ENCODE data around the gene CREB3L2.
A peak's percentile ranks its signal among the peaks of the same experiment; 100 is the strongest.
"Not testable (repeated sequence)": the region's sequence is repeated elsewhere in the genome, so short reads cannot be mapped to it uniquely, and the experiment has no call there.

Gene CREB3L2

GRCh38 chr7:137867289-137867688 lies 134.6 kb downstream of the CREB3L2 start:
- DNase-seq: no peak

GRCh38 chr7:137865764-137866163 lies 136.1 kb downstream of the CREB3L2 start:
- DNase-seq: no peak

GRCh38 chr7:137862964-137863363 lies 138.9 kb downstream of the CREB3L2 start:
- DNase-seq: no peak

DNA sequence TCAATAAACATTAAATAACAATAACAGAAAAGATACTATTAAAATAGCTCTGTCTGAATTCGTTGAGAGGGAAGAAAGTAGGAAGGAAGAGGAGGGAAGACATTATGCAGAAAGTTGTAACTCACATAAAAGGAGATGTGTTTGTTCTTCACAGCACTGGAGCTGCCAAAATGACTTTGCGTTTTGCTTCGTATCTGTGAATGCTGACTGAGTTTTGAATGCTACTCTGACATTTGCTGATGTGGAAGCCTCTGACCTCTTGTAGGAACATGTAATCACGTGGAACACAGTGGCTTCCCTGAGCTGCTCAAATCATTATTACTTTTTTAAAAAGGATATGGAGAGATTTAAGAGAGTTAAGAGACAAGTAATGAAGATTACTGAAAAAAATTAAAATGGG lies 139.5 kb downstream of the CREB3L2 start:
- no peak for DNase-seq

- no peak for DNase-seq
Observed at GRCh38 chr7:137860542-137860941, 141.3 kb downstream of the CREB3L2 start.

GRCh38 chr7:137853053-137853452 lies 148.8 kb downstream of the CREB3L2 start:
- no peak for DNase-seq

DNA sequence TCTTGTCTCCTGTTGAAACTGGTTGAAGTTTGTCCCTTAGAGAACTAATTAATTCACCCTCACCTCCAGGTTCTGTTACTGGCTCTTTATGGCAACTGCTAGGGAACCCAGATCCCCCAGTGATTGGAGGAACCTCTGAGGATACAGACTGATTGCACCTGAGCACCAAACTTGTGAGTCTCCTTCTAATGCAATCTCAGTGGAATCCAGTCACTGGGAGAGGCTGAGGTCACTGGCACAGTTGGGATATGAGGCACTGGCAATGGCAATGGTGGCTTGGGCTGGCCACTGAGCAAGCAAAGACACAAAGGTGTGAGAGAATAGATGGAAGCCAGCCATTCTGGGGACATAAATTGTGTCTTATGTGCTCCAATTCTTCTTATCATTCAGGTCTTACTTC lies 149.8 kb downstream of the CREB3L2 start:
- DNase-seq: no peak

- no peak for DNase-seq
Observed at GRCh38 chr7:137850972-137851945, 150.6 kb downstream of the CREB3L2 start.

DNA sequence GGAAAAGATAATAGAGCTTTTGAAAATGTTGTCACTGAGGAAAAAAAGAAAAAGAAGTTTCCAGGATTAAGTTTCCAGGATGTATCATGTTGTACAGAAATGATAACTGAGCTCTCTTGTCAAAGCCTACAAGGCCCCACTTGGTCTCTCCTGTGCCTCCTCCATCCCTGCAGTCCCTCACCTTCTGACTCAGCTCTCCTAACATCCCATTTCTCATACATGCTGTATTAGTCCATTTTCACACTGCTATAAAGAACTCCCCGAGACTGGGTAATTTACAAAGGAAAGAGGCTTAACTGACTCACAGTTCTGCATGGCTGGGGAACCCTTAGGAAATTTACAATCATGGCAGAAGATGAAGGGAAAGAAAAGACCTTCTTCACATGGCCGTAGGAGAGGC lies 151.3 kb downstream of the CREB3L2 start:
- no peak for DNase-seq

- DNase-seq: no peak
Observed at GRCh38 chr7:137848095-137848494, 153.8 kb downstream of the CREB3L2 start.

GRCh38 chr7:137847568-137848050 lies 154.3 kb downstream of the CREB3L2 start:
- peak in 1 of 3 experiments; percentile 48 for DNase-seq

- peak; percentile 34 to 88 (median 84) for DNase-seq
Observed at GRCh38 chr7:137846827-137847567, 154.9 kb downstream of the CREB3L2 start, which contains the start of gene DGKI. DGKI (minus strand) TSS chr7:137846974.

GRCh38 chr7:137846549-137846826 lies 155.4 kb downstream of the CREB3L2 start:
- DNase-seq: no peak

- peak in 2 of 3 experiments; percentile 17 to 45 for DNase-seq
Observed at GRCh38 chr7:137844677-137845425, 157.0 kb downstream of the CREB3L2 start.

DNA sequence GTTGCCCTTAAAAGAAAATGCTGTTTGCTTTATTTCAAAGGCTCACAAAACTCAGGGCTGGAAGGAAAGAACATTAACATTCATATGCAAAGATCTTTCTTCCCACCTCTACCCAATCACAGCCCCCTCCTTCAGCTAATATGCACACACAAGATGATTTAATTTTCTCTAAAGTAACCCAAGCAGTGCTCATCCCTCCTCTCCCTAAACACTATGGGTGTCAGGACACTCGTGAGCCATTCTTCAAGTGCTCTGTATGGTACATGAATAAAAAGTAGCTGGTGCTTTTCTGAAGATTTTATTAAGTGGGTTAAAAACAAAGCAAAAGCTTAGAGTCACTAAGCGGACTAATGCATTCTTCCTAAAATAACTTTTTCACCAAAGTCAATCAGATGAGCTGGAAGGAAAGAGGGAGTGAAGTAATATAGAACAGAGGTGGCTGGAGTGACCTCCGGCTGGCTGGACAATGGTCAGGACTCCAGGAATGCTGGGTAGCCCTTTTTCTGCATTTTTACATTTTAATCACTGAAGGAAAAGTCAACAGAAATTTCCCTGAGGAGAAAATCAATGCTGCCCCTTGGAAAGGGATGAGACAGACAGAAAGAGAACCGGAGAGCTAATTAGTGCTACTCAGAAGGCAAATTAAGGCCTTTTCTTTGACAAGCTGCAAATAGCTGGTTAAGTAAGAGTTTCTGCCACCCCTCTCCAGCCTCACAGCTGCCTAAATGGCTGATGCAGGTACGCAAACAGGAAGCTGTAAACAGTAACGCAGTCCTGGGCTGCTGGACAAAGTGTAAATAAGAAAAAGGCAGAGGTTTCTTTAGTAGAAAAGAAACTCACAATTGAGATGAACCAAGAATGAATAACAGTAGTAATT lies 161.7 kb downstream of the CREB3L2 start:
- peak in 2 of 3 experiments; percentile 56 to 83 for DNase-seq

GRCh38 chr7:137838706-137839315 lies 163.1 kb downstream of the CREB3L2 start:
- no peak for DNase-seq

DNA sequence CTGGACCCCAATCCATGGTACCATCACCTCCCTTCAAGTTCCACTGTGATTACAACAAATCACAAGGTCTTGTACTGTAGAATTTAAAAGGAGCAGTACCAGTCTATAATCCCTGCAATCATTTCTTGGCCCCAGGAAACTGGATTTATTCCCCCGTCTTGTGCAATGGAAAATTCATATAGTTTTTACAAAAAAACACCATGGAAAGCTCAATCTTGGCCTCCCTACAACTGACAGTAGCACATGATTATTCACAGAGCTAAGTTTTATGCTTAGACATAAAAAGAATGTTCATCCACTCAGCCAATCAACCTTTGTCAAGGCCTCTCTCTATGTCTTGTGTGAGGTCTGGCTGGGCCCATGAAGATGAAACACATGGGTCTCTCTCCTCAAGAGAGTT lies 165.3 kb downstream of the CREB3L2 start:
- no peak for DNase-seq

- no peak for DNase-seq
Observed at GRCh38 chr7:137836113-137836509, 165.8 kb downstream of the CREB3L2 start.

- DNase-seq: no peak
Observed at GRCh38 chr7:137835486-137836112, 166.3 kb downstream of the CREB3L2 start.

GRCh38 chr7:137834552-137834951 lies 167.3 kb downstream of the CREB3L2 start:
- DNase-seq: no peak

DNA sequence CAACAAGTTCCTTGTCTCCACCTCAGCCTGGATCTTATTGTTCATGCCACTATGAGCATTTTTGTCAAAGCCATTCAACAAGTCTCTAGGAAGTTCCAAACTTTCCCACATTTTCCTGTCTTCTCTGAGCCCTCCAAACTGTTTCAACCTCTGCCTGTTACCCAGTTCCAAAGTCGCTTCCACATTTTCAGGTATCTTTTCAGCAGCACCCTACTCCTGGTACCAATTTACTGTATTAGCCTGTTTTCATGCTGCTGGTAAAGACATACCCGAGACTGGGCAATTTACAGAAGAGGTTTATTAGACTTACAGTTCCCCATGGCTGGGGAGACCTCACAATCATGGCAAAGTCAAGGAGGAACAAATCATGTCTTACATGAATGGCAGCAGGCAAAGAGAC lies 168.9 kb downstream of the CREB3L2 start:
- not testable (repeated sequence) for DNase-seq

Measured in NCI-H1417 (cell line).